Lung microvascular endothelial cell (primary cell): Measurements from ENCODE around the gene SYTL3. TPM values are rescaled to one million over a fixed set of nuclear protein-coding genes. Genes with fewer than 3 reads are reported as not detected.

Experiments used
- DNase-seq, 2 donors: peaks; one replicate each; pipeline versions ENCODE4 v3.0.0 to v3.0.0-alpha.2; 2010; ENCODE audit warnings: low read depth in 2 of 2
- total RNA-seq: library from RNA; depleted of rRNA; stranded (reverse); fragments of >200 nt; gene quantifications from 2 replicates; pipeline ENCODE4 v1.2.1, GENCODE V29; 2014

Gene SYTL3
- total RNA-seq, 1 donor from 2014 or later = 0.60 TPM

- DNase-seq = no peak
Observed at GRCh38 chr6:158758941-158759479, 109.2 kb downstream of the SYTL3 start.

DNA sequence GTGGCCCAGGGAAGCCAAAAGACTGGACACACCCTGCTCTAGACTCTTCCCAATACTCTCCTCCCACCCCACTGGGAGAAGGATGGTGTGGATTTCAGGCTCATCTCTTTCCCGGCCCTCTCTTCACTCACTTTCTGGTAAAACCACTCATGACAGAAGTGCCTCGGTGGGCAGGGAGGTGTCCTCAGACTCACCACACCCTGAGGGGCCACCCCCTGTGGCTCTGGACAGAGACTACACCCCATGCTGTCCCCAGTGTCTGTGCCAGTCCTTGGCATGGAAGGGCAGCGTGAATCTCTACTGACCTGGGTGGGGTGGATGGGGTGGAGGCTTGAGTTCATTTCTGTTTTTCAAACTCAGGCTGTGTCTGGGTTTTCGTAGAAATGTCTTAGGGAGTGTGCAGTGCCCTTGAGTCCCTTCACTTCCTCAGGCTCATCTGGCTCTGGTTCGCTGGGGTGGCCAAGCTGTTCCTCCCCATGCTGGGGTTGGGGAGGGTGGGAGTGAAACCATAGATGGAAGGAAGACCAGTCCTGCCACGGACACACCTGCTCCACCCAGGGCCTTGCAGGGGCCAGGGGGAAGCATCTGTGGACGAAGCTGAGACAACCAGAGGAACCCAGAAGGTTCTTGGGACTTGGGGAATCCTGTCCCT, 110.2 kb downstream of the SYTL3 start:
- DNase-seq = no peak

GRCh38 chr6:158760618-158761250, 110.9 kb downstream of the SYTL3 start:
- DNase-seq = no peak

DNA sequence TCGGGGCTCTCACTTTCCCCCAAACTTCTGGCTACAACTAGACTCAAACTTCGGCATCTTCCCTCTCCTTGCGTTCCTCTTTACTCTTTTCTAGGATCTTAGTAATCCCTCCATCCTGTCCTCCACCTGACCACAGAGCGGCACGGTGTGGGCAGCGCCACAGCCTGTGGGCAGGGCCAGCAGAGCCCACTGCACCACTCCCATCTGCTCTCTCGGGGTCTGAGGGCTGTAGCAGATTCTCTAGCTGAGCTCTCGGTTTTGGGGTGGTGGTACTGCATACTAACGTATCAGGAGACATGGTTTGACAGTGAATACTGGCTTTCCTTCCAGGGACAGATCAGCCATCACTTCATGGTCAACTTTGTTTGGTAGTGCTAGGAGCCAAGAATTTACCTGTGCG, 111.9 kb downstream of the SYTL3 start:
- no peak for DNase-seq

DNA sequence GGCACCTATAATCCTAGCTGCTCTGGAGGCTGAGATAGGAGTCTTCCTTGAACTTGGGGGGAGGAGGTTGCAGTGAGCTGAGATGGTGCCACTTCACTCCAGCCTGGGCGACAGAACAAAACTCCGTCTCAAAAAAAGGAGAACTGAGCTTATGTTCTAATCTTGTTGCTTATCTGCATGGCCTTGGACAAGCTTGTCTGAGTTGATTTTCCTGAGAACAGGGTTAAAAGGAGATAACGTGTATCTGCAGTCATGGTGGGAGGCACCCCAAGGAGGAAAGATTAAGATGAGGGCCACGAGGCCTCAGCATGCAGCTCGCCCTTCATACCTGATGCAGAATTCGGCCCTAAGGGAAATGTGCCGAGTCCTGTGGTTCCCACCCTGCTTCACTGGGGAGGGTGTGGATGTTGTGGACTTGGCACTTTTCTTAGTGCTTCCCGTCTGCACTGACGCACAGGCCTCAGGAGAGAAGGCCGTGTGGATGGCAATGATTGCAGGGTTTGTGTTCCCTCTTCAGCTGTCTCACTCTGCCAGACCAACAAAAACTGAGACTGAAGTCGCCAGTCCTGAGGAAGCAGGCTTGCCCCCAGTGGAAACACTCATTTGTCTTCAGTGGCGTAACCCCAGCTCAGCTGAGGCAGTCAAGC, 113.1 kb downstream of the SYTL3 start:
- DNase-seq = no peak

DNA sequence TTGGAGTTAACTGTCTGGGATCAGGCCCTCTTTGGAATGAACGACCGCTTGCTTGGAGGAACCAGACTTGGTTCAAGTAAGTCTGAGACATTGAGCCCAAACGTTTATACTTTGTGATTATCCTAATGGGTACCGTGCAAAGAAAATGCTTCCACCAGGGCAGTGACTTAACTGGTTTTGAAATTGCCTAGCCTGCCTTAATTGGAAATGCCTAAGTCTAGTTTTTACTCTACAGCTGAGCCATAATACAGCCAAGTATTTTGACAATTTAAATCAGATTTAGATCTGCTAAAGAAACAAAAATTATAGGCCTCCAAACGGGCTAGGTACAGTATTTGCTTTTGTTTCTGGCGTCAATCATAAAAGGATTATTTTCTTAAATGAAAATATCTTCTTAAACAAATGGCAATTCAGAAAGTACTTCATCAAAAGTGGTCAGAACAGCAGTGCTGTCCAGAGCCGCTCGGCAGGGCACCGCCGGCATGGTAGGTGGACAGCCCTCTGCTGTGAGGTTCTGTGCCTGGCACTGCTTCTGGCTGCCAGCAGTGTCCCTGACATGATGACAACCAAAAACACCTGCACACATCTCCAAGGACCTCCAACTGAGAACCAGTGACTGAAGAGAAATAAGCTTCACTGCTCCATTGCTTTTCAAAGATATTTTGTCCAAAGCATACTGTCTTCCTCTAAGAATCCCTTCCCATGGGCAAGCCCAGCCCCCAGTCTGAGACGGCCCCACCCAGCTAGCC, 113.8 kb downstream of the SYTL3 start:
- DNase-seq = no peak

GRCh38 chr6:158764183-158764849, 114.5 kb downstream of the SYTL3 start:
- DNase-seq = no peak

GRCh38 chr6:158764926-158765325, 115.1 kb downstream of the SYTL3 start:
- no peak for DNase-seq

- DNase-seq = no peak
Observed at GRCh38 chr6:158765499-158766068, 115.7 kb downstream of the SYTL3 start.

GRCh38 chr6:158766621-158767455, 117.0 kb downstream of the SYTL3 start:
- DNase-seq = no peak

DNA sequence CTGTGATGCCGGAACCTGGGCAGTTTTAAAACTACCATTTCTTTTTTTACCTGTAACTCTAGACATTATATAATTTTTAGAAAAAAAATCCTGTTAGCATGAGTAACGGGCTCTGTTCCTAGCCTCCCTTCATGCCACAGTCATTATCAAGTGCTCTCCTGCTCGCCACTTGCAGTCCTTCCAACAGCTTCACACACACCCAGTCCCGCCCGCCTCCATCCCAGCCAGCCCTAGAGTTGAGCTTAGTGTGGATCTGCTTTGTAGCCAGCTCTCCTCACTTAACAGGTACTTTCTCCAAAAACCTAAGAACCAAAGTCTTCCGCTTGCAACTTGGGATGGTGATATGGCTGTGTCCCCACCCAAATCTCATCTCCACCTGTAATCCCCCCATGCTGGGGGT, 117.9 kb downstream of the SYTL3 start:
- no peak for DNase-seq

- DNase-seq = no peak
Observed at GRCh38 chr6:158768436-158768835, 118.6 kb downstream of the SYTL3 start.

GRCh38 chr6:158769234-158769770, 119.4 kb downstream of the SYTL3 start:
- no peak for DNase-seq

DNA sequence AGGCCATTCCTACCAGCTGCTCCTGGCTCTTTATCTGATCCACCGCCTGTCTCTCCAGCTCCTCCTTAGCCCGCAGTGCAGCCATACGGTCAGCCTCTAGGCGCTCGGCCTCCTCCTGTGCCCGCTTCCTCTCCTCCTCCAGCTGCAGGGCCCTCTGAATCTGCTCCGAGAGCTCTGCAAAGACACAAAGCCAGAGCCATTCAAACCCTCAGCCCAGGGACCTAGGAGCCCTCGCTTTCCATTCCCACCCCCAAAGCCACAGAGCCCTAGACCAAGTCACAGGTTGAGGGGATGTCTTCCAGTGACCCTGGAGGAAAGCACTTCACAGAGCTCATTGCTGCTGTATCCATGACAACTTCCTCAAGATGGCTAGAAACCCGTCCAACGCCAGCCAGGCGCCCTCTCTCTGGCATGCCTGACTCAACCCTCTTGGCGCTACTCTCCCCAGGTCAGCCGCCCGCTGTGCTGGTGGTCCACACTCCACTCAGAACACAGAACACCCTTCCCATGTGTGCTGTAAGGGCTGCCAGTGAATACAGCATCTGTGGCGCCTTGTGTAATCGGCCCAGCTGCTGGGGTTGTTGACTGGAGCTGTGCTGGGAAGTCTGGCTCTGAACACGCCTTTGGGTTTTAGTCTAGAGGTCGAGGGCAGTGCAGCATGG, 120.0 kb downstream of the SYTL3 start:
- no peak for DNase-seq

GRCh38 chr6:158770533-158771330, 120.9 kb downstream of the SYTL3 start:
- no peak for DNase-seq

- DNase-seq = no peak
Observed at GRCh38 chr6:158771399-158772152, 121.7 kb downstream of the SYTL3 start.

- DNase-seq = no peak
Observed at GRCh38 chr6:158772172-158772571, 122.3 kb downstream of the SYTL3 start.
